Mesendoderm (in vitro differentiated cells): ENCODE measurements around the gene RUNX3.

Experiments used
- DNase-seq: peaks from one replicate; pipeline ENCODE4 v3.0.0; 2013
- H2AK5ac ChIP-seq: 2 replicates; pipeline ENCODE4 v1.6.1; 2013; ENCODE audit warnings: low read length, inconsistent platforms
- H2BK120ac ChIP-seq: 2 replicates; pipeline ENCODE4 v1.6.1; 2013; ENCODE audit warnings: low read depth, mild to moderate bottlenecking, low read length, moderate library complexity, mixed read lengths
- H2BK15ac ChIP-seq: replicated peaks from 2 replicates; pipeline ENCODE4 v1.6.1; 2013; ENCODE audit warnings: low read depth, mild to moderate bottlenecking, moderate library complexity
- H2BK5ac ChIP-seq: 2 replicates; pipeline ENCODE4 v1.6.1; 2013; ENCODE audit warnings: low read length, inconsistent platforms
- H3K18ac ChIP-seq: 2 replicates; pipeline ENCODE4 v1.6.1; 2013; ENCODE audit warnings: mild to moderate bottlenecking, low read length, mixed read lengths
- H3K23ac ChIP-seq: one replicate; pipeline ENCODE4 v1.6.1; 2013; ENCODE audit warnings: low read length
- H3K27ac ChIP-seq: 2 replicates; pipeline ENCODE4 v1.5.1; 2013; ENCODE audit warnings: low read depth, mild to moderate bottlenecking, inconsistent platforms, low read length, moderate library complexity
- H3K27me3 ChIP-seq: 2 replicates; pipeline ENCODE4 v1.6.1; 2013; ENCODE audit warnings: low read length, control low read depth, mild to moderate bottlenecking, inconsistent platforms; ENCODE audit not compliant: insufficient read depth, poor library complexity
- H3K36me3 ChIP-seq: 2 replicates; pipeline ENCODE4 v1.6.1; 2013; ENCODE audit warnings: low read length, inconsistent platforms; ENCODE audit not compliant: control insufficient read depth, insufficient read depth
- H3K4ac ChIP-seq: one replicate; pipeline ENCODE4 v1.6.1; 2013; ENCODE audit warnings: low read depth, mild to moderate bottlenecking, low read length, moderate library complexity
- H3K4me1 ChIP-seq: 2 replicates; pipeline ENCODE4 v1.6.1; 2013; ENCODE audit warnings: low read depth, low read length, inconsistent platforms; ENCODE audit not compliant: control insufficient read depth
- H3K4me2 ChIP-seq: 2 replicates; pipeline ENCODE4 v1.6.1; 2013; ENCODE audit warnings: low read length
- H3K4me3 ChIP-seq: 2 replicates; pipeline ENCODE4 v1.5.1; 2013; ENCODE audit warnings: mild to moderate bottlenecking, low read length
- H3K56ac ChIP-seq: one replicate; pipeline ENCODE4 v1.6.1; 2013; ENCODE audit warnings: low read length
- H3K79me1 ChIP-seq: 2 replicates; pipeline ENCODE4 v1.6.1; 2013; ENCODE audit warnings: low read length, inconsistent platforms
- H3K79me2 ChIP-seq: 2 replicates; pipeline ENCODE4 v1.6.1; 2013; ENCODE audit warnings: mild to moderate bottlenecking, low read length; ENCODE audit not compliant: control insufficient read depth, insufficient read depth
- H3K9ac ChIP-seq: 2 replicates; pipeline ENCODE4 v1.6.1; 2013; ENCODE audit warnings: low read length, inconsistent platforms
- H4K5ac ChIP-seq: one replicate; pipeline ENCODE4 v1.6.1; 2013; ENCODE audit warnings: low read length
- H4K8ac ChIP-seq: one replicate; pipeline ENCODE4 v1.6.1; 2013; ENCODE audit warnings: low read depth, mild to moderate bottlenecking, control low read depth, low read length, moderate library complexity
- WGBS: extraction: QIAGEN DNeasy Blood & Tissue Kit; methylation state at CpG from one replicate; pipeline ENCODE4 v1.1.7; 2013; ENCODE audit warnings: low lambda C conversion rate, missing lambda C conversion rate; ENCODE audit not compliant: insufficient coverage; ENCODE audit errors: extremely low coverage; 5-methylcytosine and 5-hydroxymethylcytosine counted together

RUNX3 gene

GRCh38 chr1:24940231-24940630 lies 10.2 kb upstream of the RUNX3 start:
- Histone ChIP-seq H3K79me2 (no peaks in the 10 kb centered on the region), H3K36me3 (no peaks in the 10 kb centered on the region), H3K56ac (no peak overlapping the region), H3K4me3 (no peak overlapping the region), H2BK15ac (no peak overlapping the region), H3K4me2 (no peak overlapping the region), H3K27ac (no peak overlapping the region), H2BK5ac (no peak overlapping the region), H4K8ac (no peak overlapping the region), H2BK120ac (no peak overlapping the region), H3K79me1 (no peaks in the 10 kb centered on the region), H4K5ac (no peak overlapping the region), H3K9ac (no peak overlapping the region), H3K4ac (no peak overlapping the region), H3K27me3 (peaks cover 6% of the 10 kb centered on the region), H3K23ac (no peak overlapping the region), H3K18ac (no peak overlapping the region), H2AK5ac (no peak overlapping the region), H3K4me1 (no peaks in the 10 kb centered on the region)
- WGBS = no CpG with 5 or more reads among the region's 7 CpGs
- DNase-seq = no peak

- H3K79me2 ChIP-seq = no peaks in the 10 kb centered on the region
- no peak overlapping the region for H2BK120ac ChIP-seq
- no peak overlapping the region for H4K5ac ChIP-seq
- no peak for DNase-seq
- no peak overlapping the region for H3K4ac ChIP-seq
- H3K27me3 ChIP-seq = peaks cover 9% of the 10 kb centered on the region
- H3K23ac ChIP-seq = no peak overlapping the region
- H2BK15ac ChIP-seq = no peak overlapping the region
- H2AK5ac ChIP-seq = no peak overlapping the region
- H4K8ac ChIP-seq = no peak overlapping the region
- H3K36me3 ChIP-seq = no peaks in the 10 kb centered on the region
- H3K27ac ChIP-seq = no peak overlapping the region
- no peak overlapping the region for H3K18ac ChIP-seq
- H3K56ac ChIP-seq = no peak overlapping the region
- WGBS = no CpG with 5 or more reads among the region's 4 CpGs
- H3K4me2 ChIP-seq = no peak overlapping the region
- no peak overlapping the region for H3K9ac ChIP-seq
- H3K4me3 ChIP-seq = no peak overlapping the region
- H3K4me1 ChIP-seq = no peaks in the 10 kb centered on the region
- no peaks in the 10 kb centered on the region for H3K79me1 ChIP-seq
- no peak overlapping the region for H2BK5ac ChIP-seq
Measured at GRCh38 chr1:24939675-24940193, 9.7 kb upstream of the RUNX3 start.

GRCh38 chr1:24939040-24939674 lies 9.1 kb upstream of the RUNX3 start:
- H3K27me3 ChIP-seq = peaks cover 9% of the 10 kb centered on the region
- WGBS = no CpG with 5 or more reads among the region's 6 CpGs
- no peak overlapping the region for H4K8ac ChIP-seq

GRCh38 chr1:24938276-24938675 lies 8.2 kb upstream of the RUNX3 start:
- H3K4me1 ChIP-seq = no peaks in the 10 kb centered on the region

More at GRCh38 chr1:24939040-24939674, 9.1 kb upstream of the RUNX3 start:
- Histone ChIP-seq H3K9ac (no peak overlapping the region), H3K23ac (no peak overlapping the region), H2BK120ac (no peak overlapping the region), H3K4me2 (no peak overlapping the region), H3K79me2 (no peaks in the 10 kb centered on the region), H4K5ac (no peak overlapping the region), H3K18ac (no peak overlapping the region), H3K36me3 (no peaks in the 10 kb centered on the region), H2BK5ac (no peak overlapping the region), H3K4ac (no peak overlapping the region), H3K79me1 (no peaks in the 10 kb centered on the region), H3K27ac (no peak overlapping the region), H3K4me3 (no peak overlapping the region), H2AK5ac (no peak overlapping the region), H2BK15ac (no peak overlapping the region), H3K56ac (no peak overlapping the region), H3K4me1 (no peaks in the 10 kb centered on the region)
- no peak for DNase-seq

GRCh38 chr1:24936684-24937083 lies 6.6 kb upstream of the RUNX3 start:
- H2BK15ac ChIP-seq = no peak overlapping the region
- no peak overlapping the region for H3K4me3 ChIP-seq
- H2AK5ac ChIP-seq = no peak overlapping the region
- no peak overlapping the region for H3K23ac ChIP-seq
- no peak overlapping the region for H2BK120ac ChIP-seq
- H4K8ac ChIP-seq = no peak overlapping the region
- no peak overlapping the region for H3K4ac ChIP-seq
- no peak overlapping the region for H3K56ac ChIP-seq
- no peaks in the 10 kb centered on the region for H3K79me1 ChIP-seq
- no peak overlapping the region for H4K5ac ChIP-seq
- no peak overlapping the region for H3K27ac ChIP-seq
- H3K79me2 ChIP-seq = no peaks in the 10 kb centered on the region
- no peaks in the 10 kb centered on the region for H3K36me3 ChIP-seq
- no peak overlapping the region for H3K18ac ChIP-seq
- no peak overlapping the region for H3K4me2 ChIP-seq
- no CpG with 5 or more reads among the region's 11 CpGs for WGBS
- H2BK5ac ChIP-seq = no peak overlapping the region
- peaks cover 30% of the 10 kb centered on the region for H3K27me3 ChIP-seq
- no peak overlapping the region for H3K9ac ChIP-seq
- no peaks in the 10 kb centered on the region for H3K4me1 ChIP-seq
- DNase-seq = no peak

More at GRCh38 chr1:24938276-24938675, 8.2 kb upstream of the RUNX3 start:
- Histone ChIP-seq H3K27me3 (peaks cover 17% of the 10 kb centered on the region), H3K23ac (no peak overlapping the region), H4K8ac (no peak overlapping the region), H3K4me3 (no peak overlapping the region), H3K9ac (no peak overlapping the region), H2BK120ac (no peak overlapping the region), H3K4ac (no peak overlapping the region), H3K18ac (no peak overlapping the region), H3K79me1 (no peaks in the 10 kb centered on the region), H3K4me2 (no peak overlapping the region), H2AK5ac (no peak overlapping the region), H3K56ac (no peak overlapping the region), H3K79me2 (no peaks in the 10 kb centered on the region), H3K36me3 (no peaks in the 10 kb centered on the region), H2BK15ac (no peak overlapping the region), H2BK5ac (no peak overlapping the region), H3K27ac (no peak overlapping the region), H4K5ac (no peak overlapping the region)
- no CpG with 5 or more reads among the region's 7 CpGs for WGBS
- no peak for DNase-seq
